ENCODE measurements around the gene NPAS3. TPM values are rescaled to one million over a fixed set of nuclear protein-coding genes. Genes with fewer than 3 reads are reported as not detected.

NPAS3 gene
- total and polyA plus RNA-seq, 7 donors, result 0.36 to 6.4 (median 4.6) TPM; not detected in 2

DNA sequence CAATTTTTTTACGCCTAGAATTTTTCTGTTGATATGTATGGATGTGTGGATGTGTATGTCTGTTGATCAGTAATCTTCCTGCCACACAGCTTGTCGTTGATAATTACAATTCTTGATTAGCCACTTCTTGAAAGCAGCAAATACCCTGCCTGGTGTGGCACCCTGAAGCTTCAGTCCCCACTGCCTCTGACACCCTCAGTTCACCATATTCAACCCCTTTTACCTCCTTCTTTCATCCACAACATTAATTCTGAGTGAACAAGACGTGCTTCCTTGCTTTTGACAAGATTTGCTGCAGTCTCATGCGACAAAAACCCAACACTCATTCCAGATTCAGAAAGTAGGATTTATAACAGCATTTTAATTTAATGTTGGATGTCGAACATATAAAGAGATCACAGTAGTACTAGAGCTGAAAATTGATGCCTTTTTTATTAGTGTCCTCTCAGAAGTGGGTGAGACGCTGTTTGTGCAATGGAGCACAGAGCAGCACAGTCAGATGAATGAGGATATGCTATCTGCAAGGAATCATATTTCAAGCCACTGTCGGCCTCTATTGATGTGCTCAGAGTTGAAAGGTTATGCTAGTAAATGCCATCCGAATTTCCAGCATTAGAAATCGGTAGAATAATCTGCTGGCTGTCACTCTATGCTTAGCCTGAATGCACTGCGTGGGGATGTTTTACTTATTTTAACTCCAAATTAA, 628.5 kb downstream of the NPAS3 start:
- no peak for DNase-seq
- 56 to 75% methylated on average over 10 of the region's 10 CpGs for WGBS, 2 donors
- TF ChIP-seq POLR2AphosphoS5 (IDR thresholded peaks at IDR 0.05) (no peak), EP300 (IDR thresholded peaks at IDR 0.05) (no peak), POLR2A (IDR thresholded peaks at IDR 0.05) (no peak)
- TF ChIP-seq, protein P1, sequence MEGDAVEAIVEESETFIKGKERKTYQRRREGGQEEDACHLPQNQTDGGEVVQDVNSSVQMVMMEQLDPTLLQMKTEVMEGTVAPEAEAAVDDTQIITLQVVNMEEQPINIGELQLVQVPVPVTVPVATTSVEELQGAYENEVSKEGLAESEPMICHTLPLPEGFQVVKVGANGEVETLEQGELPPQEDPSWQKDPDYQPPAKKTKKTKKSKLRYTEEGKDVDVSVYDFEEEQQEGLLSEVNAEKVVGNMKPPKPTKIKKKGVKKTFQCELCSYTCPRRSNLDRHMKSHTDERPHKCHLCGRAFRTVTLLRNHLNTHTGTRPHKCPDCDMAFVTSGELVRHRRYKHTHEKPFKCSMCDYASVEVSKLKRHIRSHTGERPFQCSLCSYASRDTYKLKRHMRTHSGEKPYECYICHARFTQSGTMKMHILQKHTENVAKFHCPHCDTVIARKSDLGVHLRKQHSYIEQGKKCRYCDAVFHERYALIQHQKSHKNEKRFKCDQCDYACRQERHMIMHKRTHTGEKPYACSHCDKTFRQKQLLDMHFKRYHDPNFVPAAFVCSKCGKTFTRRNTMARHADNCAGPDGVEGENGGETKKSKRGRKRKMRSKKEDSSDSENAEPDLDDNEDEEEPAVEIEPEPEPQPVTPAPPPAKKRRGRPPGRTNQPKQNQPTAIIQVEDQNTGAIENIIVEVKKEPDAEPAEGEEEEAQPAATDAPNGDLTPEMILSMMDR (IDR thresholded peaks at IDR 0.05), result no peak
- Histone ChIP-seq H3K4me1 (peaks cover 0 to 21% (median 16%) of the 10 kb centered on the region in 4 donors), H3K36me3 (no peaks in the 10 kb centered on the region), H3K9me3 (no peaks in the 10 kb centered on the region), H3K27me3 (no peaks in the 10 kb centered on the region), H3K4me3 (no peak overlapping the region), H3K27ac (no peak overlapping the region)
- intact Hi-C loops (cut with DNase I), result no loop called here

DNA sequence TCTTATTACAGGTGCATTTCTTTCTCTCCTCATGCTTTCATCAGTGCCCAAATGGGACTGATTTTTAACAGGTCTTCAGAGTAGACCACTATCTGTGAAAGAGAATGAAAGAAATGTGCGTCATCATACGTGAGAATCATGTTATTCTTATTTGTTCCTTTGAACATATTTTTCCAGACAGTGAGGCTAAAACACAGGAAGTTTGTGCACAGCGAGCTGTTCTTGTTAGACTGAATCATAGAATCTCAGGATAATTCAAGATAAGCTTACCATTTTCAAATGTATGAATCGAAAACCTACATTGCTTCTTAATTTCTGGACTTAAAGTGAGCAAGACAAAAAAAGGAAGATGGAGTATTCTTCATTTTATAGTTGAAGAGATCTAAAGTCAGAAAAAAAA, 629.1 kb downstream of the NPAS3 start:
- no peaks in the 10 kb centered on the region for H3K36me3 ChIP-seq
- WGBS, 2 donors, result 80 to 82% methylated on average over 4 of the region's 4 CpGs
- no peak for DNase-seq
- no peaks in the 10 kb centered on the region for H3K27me3 ChIP-seq
- intact Hi-C loops (cut with DNase I), result no loop called here
- H3K4me3 ChIP-seq, result no peak overlapping the region
- peaks cover 0 to 21% (median 16%) of the 10 kb centered on the region in 4 donors for H3K4me1 ChIP-seq
- TF ChIP-seq POLR2AphosphoS5 (IDR thresholded peaks at IDR 0.05) (no peak), EP300 (IDR thresholded peaks at IDR 0.05) (no peak)
- no peak overlapping the region for H3K27ac ChIP-seq
- H3K9me3 ChIP-seq, result no peaks in the 10 kb centered on the region

DNA sequence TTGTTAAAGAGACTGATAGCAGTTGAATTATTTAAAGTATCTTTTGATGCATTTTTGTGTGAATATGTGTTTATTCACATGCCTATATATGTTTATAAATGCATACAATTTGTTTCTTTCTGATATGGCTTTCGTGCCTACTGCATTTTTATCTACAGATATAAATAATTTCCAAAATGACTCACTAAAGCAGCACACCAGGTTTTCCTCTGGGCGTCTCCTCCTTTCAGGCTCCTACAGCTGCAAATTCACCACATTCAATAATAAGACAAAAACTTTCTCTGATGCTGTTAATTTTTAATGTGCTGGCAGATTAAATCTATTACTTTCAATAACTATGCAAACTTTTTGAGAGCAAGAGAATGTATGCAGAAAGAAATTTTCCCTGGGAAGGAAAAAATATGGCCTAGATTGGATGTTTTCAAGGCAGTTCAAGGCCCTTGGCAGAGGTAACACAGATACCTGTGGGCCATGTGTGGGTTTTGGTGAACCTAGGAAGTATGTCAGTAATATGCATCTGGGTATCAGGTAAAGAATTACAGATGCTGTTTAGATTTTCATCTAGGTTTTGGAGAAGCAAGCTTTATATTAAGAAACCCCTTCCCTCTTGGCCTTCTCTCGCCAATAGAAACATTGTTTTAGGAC, 630.4 kb downstream of the NPAS3 start:
- TF ChIP-seq, protein P1 (IDR thresholded peaks at IDR 0.05), result no peak
- TF ChIP-seq POLR2A (IDR thresholded peaks at IDR 0.05) (no peak), EP300 (IDR thresholded peaks at IDR 0.05) (no peak), POLR2AphosphoS5 (IDR thresholded peaks at IDR 0.05) (no peak)
- Histone ChIP-seq H3K4me1 (peaks cover 0 to 21% (median 16%) of the 10 kb centered on the region in 4 donors), H3K4me3 (no peak overlapping the region), H3K9me3 (no peaks in the 10 kb centered on the region), H3K27ac (no peak overlapping the region), H3K27me3 (no peaks in the 10 kb centered on the region), H3K36me3 (no peaks in the 10 kb centered on the region)
- no peak for DNase-seq
- 78 to 85% methylated on average over 3 of the region's 3 CpGs for WGBS, 2 donors
- intact Hi-C loops (cut with DNase I), result no loop called here

DNA sequence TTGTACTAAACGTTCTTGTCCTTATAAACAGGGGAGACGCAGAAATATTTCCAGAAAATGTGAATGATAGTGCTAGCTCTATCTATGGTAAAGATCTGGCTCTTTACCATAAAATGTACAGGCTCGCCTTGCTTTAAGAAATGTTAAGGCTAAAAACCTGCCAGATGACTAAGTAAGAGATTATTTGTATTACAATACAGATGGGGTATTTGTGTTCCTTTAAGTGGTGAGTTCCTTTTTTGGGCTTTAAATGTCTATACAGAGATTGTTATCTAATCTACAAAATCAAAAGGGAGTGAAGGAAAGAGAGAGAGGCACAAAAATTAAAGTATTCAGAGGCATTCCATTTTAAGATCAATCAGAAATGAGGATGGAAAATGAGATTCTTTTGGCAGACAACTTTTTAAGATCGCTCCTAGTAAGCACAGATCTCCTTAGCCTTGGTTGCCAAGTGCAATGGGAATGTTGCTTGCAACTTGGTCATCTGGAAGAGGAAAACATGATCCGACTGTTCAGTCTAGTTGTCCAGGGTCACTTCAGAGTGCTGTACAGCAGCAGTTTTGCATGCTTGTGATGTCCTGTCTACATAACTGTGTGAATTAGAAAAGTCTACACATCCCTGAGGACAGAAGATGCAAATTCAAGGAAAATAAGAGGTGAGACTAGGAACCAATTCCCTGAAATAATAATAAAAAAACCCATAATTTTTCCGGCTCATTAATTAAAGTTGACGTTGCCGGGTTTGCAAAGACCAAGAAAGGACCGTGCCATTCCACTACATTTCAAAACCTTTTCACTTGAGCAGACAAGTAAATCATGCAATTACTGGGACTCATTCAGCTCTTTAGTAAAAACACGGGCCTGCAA, 631.4 kb downstream of the NPAS3 start:
- Histone ChIP-seq H3K27ac (no peak overlapping the region), H3K9me3 (no peaks in the 10 kb centered on the region), H3K4me1 (peaks cover 0 to 21% (median 16%) of the 10 kb centered on the region in 4 donors), H3K4me3 (no peak overlapping the region), H3K27me3 (no peaks in the 10 kb centered on the region), H3K36me3 (no peaks in the 10 kb centered on the region)
- TF ChIP-seq POLR2AphosphoS5 (IDR thresholded peaks at IDR 0.05) (no peak), EP300 (IDR thresholded peaks at IDR 0.05) (no peak), POLR2A (IDR thresholded peaks at IDR 0.05) (no peak)
- TF ChIP-seq, protein P1 (IDR thresholded peaks at IDR 0.05), result no peak
- DNase-seq, result no peak
- intact Hi-C loops (cut with DNase I), result no loop called here
- WGBS, 2 donors, result 86 to 91% methylated on average over 10 of the region's 10 CpGs

All from sigmoid colon (tissue), 7 donors.